Bone marrow (tissue), 2 donors: Measurements from ENCODE around the gene TLNRD1.
A peak's percentile ranks its signal among the peaks of the same experiment; 100 is the strongest.

ENCODE experiments used
- DNase-seq, 2 donors: peaks; one replicate each; lab custom pipeline; 2025; lab: John Stamatoyannopoulos, UW

The TLNRD1 gene

DNA sequence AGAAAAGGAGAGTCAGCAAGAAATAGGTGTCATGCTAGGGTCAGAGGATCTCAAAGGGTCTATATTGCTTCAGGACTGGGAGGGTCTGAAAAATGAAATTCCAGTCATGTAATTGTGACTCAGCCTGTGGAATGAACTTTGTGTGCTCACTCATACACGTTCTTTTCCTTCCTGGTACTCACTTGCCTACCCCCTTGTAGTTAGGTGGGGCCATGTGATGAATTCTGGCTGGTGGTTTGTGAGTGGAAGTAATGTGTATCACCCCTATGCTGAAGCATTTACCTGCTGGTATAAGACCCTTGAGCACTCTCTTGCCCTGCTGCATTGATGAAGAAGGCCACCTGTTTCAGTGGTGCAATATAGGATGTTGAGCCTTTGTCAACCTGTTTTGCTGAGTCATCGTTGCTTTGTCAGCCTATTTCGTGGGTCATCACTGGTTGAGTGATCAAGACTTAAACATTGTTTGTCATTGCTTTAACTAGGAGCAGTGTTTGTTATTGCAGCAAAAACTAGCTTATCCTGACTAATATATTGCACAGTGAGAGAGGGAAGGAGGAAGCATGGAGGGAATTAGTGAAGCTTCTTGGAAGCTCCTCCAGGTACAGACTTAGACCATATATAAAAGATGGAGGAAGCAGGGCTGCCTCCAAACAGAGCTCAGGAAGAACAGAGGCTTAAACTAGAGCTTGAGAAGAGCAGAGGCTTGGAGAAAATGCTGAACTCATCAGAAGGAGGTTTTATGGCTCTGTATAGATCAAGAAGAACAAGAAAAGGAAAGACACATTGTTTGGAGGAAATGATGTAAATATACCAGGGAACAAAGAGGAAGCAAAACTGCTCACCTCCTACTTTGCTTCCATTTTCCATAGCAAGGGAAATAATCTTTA, 28.9 kb downstream of the TLNRD1 start:
- DNase-seq, result peak in 1 of 2 donors; percentile 8

DNA sequence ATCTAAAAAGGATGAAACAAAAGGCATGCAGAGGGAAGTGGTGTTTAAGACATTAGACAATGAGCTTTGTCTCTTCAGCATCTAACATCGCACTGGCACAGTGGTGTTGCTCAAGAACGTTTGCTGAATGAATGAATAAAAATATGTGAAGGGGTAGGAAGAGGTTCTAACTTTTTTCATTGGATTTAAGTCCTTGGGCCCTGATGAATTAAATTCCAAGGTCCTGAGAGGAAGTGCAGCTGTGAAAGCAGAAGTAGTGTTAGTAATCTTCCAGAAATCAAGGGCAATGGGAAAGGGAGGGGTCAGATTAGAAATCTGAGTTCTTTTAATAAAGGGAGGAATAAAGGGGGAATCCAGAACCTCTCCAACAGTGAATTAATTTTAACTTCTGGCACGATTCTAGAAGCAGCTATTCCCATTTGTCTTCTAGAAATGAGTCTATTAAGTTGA, 29.6 kb downstream of the TLNRD1 start:
- no peak for DNase-seq

DNA sequence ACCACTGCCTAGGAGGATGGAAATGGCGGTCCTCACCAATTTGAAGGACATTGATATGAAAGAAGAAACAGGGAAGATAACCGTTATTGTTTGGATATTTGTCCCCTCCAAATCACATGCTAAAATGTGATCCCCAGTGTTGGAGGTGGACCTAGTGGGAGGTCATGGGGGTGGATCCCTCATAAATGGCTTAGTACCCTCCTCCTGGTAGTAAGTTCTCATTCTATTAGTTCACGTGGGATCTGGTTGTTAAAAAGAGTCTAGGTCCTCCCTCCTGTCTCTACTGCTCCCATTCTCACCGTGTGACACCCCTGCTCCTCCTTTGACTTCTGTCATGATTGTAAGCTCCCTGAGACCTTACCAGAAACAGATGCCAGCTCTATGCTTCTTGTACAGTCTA, 30.5 kb downstream of the TLNRD1 start:
- no peak for DNase-seq

DNA sequence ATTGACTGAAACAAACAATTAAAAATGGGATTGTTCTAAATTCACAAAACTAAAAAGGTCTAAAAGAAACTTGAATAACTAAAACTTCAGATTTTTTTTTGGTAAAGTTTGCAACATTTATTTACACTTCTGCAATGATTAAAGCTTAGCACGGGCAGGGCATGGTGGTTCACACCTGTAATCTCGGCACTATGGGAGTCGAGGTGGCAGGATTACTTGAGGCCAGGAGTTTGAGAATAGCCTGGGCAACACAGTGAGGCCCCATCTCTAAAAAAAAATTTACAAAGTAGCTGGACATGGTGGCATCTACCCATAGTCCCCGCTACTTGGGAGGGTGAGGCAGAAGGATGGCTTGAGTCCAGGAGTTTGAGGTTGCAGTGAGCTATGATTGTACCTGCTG, 31.6 kb downstream of the TLNRD1 start:
- no peak for DNase-seq

DNA sequence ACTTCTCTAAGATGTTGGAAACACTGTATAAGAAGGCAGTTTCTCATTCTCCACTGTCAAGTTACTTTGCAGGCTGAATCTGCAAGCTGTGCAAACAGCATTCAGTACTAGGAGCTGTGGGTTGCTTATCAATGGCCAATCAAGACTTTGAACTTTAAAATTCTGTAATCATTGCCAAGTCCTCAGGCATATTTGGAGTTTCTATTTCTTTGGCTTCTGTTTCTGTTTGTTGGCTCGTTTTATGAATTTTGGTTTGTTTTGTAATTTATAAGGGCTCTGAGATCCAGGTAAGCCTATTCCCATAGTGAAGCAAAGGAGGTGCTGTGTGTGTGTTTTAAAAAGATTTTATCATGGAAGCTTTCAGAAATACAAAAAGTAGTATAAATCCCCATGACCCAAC, 32.1 kb downstream of the TLNRD1 start:
- DNase-seq, result no peak

DNA sequence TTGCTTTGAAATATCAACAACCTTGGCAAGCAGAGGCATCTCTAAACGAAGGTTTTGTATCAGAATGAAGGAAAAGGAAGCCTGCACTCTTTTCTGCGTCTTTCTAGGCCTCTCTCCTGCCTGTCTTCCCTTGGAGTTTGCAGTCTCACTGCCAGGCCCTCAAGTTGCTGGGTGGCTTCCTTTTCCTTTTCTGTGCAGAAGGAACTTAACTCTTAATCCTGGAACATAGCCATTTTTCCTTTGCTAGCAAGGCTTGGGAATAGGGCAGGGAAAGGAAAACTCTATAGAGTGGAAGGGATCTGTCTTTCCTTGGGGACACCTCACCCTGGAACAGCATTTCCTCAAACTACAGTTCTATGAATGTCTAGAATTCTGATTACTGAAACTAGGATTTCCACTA, 32.8 kb downstream of the TLNRD1 start:
- DNase-seq, result no peak

DNA sequence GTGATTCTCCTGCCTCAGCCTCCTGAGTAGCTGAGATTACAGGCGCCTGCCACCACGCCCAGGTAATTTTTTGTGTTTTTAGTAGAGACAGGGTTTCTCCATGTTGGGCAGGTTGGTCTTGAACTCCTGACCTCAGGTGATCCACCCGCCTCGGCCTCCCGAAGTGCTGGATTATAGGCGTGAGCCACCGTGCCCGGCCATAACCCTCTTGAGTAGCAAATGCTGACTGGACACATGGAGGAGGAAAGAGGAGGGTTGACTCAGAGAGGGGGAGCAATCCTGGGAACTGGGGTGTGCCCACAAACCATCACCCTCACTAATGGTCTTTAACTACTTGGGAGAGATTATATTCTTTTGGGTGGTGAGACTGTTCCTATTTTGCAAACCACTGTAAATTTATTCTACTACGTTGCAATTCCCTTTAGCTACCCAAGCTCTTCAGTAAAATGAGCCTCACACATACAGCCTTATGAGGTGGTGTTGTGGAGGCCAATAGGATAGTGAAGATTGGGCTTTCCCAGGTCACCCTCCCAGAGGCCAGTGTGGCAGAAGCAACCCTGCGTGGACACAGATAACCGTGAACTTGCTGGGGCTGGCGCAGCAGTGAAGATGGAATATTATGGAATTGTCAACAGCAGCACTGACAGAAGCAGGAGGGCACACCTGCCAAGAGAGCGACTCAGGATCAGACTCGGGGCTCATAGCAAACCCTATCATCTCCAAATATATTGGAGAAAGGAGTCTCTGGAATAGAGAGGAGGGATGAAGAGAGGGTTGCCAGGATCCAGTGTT, 37.4 kb downstream of the TLNRD1 start:
- DNase-seq, result no peak

DNA sequence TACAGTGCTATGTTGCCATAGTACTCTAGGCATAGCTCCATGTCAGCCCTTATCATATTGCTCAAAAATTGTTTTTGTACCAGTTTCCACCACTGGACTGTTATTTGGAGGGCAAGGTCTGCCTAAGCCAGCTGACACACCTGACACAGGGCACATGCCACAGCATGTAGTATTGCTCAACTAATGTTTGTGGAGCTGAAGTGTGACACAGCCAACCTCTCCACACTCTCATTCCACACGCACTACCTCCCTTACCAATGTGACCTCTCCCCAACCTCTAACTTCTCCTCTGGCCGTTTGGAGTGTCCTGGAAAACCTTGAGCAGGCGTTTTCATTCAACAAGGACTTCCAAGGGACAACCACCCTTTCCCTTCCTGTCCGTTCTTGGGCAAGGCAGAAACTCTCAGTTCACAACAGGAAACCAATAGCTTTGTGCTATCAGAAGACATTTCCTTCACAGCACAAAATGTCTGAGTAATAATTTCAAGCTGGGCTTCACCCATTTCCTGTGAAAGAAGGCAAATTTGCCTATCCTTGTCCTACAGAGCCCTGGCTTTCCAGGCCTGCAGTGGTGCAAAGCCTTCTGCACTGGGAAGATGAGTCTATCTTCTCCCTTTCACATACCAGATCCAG, 38.4 kb downstream of the TLNRD1 start:
- DNase-seq, result peak in 1 of 2 donors; percentile 35

DNA sequence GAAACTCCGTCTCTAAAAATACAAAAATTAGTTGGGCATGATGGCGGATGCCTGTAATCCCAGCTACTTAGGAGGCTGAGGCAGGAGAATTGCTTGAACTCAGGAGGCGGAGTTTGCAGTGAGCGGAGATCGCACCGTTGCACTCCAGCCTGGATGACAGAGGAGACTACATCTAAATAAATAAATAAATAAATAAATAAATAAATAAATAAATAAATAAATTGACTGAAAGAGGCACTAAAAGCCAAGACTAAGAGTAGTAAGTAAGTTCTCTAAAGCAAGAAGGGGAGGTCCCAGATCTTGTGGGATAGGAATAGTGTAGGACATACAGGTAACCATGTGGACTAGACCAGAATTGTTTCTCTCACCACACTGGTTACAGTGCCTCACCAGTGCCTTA, 40.0 kb downstream of the TLNRD1 start:
- no peak for DNase-seq

DNA sequence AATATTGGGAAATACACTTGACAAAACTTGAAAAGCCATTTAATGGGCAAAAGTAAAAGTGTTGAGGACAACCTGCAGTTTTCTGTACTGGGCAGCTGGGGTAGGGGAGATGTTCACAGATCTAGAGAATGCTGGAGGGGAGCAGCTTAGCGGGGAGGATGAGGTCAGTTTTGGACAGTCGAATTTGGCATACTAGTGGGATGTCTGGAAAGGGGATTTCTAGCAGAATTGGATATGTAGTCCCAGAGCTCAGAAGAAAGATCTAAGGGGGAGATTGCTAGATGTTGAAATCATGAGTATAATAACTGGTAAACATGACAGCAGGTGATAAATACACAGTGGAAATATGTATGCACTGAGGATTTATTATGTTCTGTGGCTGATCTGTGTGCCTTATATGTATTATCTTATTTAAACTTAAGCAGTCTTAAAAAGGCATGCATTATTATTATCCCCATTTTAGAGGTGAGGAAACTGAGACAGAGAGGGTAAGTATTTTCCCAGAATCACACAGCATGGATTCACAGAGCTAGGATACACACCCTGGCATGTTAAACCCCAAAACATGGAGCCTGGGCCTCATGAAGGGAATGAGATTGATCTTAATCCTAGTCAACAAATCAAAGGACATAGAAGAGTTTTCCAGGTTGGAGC, 42.7 kb downstream of the TLNRD1 start:
- DNase-seq, result no peak

DNA sequence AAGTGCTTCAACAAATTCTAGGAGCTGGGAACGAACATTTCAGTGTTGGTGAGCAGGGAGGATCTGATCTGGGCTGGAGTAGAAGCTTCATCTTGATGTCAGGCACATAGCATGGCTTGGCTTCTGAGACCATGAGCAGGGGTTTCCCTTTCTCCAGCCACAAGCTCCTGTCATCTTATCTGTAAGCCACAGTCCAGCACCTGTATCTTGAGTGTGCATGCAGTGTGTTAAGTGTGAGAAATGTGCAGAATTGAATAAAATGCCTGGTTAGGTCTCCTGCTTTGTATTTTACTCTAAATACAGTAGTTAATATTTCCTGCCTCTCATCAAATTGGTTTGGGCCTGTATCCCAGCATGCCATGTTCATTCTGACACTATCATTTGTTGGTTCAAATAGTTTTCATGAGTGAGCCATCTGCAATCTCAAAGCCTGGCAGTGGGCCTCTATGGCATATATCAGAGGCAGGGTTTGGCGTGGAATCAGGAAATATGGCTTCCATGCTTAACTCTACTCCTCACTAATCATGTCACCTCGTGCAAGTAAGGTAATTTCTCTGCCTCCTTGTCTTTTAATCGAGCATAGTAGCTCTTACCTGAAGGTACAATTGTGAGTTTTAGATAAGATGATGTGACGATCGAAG, 43.3 kb downstream of the TLNRD1 start:
- no peak for DNase-seq

DNA sequence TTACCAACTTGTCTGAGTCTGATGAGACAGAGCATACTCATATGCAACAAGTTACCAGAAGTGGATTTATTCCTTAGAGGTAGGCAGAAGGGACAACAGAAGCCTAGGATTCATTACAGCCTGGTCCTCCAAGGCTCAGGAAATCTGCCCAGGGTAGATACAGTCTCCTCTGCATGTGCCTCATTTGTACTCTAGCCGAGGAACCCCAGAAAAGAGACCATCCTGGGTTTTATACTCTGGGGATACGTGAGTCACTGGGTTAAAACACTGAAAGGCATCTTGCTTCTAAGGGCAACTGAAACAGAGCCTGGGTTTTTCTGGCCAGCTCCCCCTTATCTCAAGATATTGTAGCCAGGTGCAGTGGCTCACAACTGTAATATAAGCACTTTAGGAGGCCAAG, 45.6 kb downstream of the TLNRD1 start:
- no peak for DNase-seq

DNA sequence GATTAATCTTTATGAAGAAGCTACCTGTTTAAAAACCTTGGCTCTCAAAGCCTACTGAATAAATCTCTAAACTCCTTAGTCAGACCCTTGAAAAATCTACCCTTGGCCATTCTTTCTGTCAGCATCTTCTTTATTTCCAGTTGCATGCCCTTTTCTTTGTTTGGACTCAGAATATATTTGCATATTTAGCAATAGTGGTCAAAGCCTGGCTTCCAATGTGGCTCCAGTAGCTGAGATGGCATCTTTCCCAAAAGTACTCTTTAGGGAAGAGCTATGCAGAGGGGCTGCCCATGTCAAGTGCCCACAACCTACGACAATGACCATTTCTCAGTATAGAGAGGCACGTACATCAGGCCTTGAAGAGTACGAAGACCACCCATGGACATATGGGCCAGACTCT, 47.2 kb downstream of the TLNRD1 start:
- no peak for DNase-seq

DNA sequence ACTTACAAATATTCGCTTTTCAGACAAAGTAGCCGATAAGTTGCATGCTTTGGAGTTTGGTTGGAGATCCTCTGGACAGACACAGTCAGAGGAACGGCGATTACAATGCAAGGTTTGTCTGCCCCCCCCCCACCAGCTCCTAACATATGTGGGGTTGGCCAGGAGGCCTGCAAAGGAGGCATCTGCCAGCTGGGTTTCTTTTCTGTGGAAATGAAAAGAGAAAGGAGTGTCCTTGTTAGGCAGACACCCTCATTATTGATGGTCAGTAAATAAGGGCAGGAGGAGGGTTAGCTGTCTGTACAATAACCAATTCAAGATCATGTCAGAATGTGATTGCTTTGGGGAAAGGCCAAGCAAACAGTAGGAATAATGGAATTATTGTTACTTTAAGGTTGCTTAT, 49.1 kb downstream of the TLNRD1 start:
- DNase-seq, result no peak

DNA sequence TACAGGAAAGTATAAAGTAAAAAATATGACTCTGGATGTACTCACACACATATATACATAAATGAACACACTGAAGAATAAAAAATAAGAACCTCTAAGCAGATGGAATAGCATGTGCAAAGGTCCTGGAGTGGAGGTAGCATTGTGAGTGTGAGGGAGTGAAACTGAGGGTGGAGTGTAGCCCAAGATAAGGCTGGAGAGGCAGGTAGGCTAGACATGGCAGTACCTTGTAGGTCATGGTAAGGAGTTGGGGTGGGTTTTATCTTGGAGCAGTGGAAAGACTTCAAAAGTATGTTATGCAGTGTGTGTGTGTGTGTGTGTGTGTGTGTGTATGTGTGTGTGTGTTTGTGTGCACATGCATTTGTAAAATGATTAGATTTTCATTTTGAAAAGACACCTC, 49.5 kb downstream of the TLNRD1 start:
- DNase-seq, result no peak

DNA sequence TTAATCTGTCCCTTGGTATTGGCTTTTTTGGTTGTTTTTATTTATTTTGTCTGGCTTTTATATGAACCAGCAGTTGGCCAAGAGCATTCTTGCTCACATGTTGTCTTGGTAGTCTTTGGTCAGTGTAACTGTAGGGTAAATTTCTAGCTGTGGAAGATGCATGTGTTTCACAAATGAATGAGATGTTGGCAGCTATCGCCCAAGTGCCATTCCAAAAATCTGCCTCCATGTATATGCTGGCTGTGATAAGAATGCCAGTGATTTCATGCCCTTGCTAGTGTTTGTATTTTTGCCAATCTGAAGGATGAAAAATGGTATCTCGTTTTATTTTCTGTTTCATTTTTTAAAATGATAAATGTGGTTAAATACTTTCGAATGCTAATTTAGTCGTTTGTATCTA, 50.1 kb downstream of the TLNRD1 start:
- DNase-seq, result no peak

DNA sequence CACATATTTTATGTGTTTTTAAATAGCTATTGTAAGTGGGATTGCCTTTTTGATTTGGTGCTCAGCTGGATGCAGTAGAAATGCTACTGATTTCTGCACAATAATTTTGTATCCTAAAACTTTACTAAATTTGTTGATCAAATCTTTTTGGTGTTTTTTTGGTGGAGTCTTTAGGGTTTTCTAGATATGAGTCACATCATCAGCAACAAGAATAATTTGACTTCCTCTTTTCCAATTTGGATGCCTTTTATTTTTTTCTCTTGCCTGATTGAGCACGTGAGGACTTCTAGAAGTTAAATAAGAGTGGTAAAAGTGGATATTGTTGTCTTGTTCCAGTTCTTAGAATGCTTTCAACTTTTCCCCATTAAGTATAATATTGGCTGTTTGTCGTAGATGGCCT, 51.3 kb downstream of the TLNRD1 start:
- peak in 1 of 2 donors; percentile 81 for DNase-seq

DNA sequence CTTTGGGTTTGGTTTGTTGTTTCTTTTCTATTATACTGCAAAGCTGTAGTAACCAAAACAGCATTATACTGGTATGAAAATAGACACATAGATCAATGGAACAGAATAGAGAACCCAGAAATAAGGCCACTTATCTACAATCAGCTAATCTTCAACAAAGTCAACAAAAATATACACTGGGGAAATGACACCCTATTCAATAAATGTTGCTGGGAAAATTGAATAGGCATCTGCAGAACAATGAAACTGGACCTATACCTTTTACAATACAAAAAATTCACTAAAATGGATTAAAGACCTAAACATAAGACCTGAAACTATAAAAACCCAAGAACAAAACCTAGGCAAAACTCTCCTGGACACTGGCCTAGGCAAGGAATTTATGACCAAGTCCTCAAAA, 52.9 kb downstream of the TLNRD1 start:
- DNase-seq, result no peak

DNA sequence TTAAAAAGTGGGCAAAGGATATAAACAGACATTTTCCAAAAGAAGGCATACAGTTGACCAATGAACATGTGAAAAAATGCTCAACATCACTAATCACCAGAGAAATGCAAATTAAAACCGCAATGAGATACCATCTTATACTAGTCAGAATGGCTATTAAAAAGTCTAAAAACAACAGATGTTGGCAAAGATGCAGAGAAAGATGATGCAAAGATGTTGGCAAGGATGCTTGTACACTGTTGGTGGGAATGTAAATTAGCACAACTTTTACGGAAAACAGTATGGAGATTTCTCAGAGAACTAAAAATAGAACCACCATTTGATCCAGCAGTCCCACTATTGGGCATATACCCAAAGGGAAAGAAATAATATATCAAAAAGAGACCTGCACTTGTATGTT, 53.5 kb downstream of the TLNRD1 start:
- no peak for DNase-seq
